Daoy (cell line): ENCODE results near the gene BAIAP2. TPM values are rescaled to one million over a fixed set of nuclear protein-coding genes. Genes with fewer than 3 reads are reported as not detected.

Source experiments
- DNase-seq: peaks from one replicate; pipeline ENCODE4 v3.0.0-alpha.2; 2015; ENCODE audit warnings: low read depth
- total RNA-seq: library from RNA; depleted of rRNA; stranded (reverse); fragments of >200 nt; shearing (Covaris generic); gene quantifications from 2 replicates; pipeline ENCODE4 v1.2.3, GENCODE V29; 2014; rRNA removed

Gene BAIAP2, protein sequence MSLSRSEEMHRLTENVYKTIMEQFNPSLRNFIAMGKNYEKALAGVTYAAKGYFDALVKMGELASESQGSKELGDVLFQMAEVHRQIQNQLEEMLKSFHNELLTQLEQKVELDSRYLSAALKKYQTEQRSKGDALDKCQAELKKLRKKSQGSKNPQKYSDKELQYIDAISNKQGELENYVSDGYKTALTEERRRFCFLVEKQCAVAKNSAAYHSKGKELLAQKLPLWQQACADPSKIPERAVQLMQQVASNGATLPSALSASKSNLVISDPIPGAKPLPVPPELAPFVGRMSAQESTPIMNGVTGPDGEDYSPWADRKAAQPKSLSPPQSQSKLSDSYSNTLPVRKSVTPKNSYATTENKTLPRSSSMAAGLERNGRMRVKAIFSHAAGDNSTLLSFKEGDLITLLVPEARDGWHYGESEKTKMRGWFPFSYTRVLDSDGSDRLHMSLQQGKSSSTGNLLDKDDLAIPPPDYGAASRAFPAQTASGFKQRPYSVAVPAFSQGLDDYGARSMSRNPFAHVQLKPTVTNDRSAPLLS
- total RNA-seq, result 62.0 and 65.6 TPM in 2 replicates

DNA sequence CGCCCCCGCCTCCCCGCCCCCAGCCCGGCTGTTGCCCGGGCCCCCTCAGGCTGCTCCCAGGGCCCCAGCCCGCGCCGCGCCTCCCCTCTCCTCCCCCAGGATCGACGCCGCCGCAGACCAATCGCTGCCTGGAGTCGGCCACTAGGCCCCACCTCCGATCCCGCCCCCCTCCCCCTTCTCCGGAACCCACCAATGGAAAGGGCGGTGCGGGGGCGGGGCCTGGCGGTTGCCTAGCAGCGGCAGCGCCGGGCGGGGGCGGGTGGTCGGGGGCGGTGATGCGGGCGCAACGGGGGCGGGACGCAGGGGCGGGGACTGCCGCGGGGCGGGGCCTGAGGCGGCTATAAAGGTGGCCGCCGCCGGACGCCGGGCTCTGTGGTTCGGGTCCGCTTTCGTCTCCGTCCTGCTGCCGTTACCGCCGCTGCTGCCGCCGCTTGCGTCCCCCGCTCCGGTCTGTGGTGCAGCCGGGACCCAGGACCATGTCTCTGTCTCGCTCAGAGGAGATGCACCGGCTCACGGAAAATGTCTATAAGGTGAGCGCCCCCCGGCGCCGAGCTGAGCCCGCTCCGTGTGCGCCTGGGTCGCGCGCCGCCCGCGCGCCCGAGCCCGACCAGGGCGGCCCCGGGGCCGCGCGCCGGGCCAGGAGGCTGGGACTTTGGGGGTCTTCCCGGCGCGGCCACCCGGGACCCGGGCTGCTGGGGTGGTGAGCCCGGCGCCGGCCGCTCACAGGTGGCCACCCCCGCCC lies at the start of gene BAIAP2:
BAIAP2 (plus strand) TSS at position 373 of the 742 bp plus-strand sequence; CDS start at position 477, 104 bp downstream.
- peak; percentile 97 for DNase-seq

DNA sequence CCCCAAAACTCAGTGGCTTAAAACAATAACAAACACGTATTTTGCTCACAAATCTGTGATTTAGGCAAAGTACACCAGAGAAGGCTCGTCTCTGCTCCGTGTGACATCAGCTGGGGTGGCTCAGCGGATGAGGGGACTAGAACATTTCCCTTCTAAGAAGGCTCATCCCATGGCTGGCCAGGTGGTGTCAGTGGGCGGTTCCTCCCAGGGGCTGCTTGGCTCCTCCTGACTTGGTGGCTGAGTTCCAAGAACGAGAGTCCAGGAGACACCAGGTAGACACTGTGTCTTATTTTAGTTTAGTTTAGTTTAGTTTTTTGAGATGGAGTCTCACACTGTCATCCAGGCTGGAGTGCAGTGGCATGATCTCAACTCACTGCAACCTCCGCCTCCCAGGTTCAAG lies 48.9 kb upstream of the BAIAP2 start:
- no peak for DNase-seq

DNA sequence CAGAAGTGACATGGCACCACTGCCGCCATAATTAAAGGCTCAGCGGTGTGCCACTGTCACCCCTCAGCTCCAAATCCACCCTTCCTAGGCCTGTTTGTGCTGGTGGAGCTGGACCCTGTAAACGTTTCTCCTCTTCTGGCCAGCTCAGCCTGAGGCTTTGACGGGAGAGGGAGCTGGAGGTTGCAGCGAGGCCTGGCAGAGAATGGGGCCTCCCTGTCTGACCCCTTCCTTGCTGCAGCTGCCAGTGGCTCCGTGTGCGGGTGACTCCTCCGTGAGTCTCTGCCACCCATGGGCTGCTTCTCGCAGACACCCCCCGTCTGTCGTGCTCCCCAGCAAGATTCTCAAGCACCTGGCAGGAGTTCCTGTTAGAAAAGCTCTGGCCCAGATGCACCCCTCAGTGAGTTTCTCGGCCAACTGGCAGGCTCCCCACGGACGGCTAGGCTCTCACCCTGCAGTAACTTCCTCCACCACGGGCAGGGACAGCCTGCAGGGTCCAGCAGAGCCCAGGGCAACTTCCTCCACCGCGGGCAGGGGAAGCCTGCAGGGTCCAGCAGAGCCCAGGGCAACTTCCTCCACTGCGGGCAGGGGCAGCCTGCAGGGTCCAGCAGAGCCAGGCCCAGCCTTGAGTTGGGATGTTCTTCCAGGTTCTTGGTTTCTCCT lies 48.0 kb upstream of the BAIAP2 start:
- no peak for DNase-seq

DNA sequence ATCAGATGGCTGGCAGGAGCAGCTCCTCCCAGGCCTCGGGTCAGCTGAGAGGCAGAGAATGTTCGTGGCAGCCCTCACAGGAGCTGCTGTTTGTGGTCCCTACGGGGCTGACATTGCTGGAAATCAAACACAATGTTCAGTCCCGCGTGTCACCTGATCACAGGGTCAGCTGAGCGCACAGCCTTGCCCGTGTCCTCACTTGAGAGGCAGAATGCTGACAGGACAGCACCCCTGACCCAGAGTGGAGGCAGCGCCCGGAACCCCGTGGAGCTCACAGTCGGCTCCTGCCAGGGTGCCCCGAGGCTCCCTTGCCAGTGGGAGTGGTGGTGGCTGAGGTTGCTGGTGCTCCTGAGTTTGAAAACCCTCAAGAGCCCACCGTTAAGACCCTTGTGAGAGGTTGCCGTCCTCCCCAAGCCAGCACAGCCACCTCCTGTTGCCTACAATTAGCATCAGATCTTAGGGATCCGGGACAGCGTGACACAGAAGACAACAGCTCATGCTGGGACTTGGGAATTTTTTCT lies 47.0 kb upstream of the BAIAP2 start:
- no peak for DNase-seq

DNA sequence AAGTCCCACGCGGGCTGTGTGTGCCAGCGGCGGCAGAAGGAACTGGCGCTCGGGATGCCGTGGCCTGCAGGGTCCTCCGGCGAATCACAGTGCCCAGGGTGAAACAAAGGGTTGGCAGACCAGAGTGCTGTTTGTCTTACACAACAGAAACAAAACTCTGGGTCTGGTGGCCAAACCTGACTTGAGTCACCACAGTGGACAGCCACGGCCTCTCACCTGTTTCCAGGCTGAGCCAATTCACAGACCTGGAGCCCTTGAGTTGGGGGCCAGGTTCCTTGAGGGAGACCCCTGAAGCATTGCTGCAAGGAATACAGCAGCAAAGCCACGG lies 45.4 kb upstream of the BAIAP2 start:
- DNase-seq, result no peak

DNA sequence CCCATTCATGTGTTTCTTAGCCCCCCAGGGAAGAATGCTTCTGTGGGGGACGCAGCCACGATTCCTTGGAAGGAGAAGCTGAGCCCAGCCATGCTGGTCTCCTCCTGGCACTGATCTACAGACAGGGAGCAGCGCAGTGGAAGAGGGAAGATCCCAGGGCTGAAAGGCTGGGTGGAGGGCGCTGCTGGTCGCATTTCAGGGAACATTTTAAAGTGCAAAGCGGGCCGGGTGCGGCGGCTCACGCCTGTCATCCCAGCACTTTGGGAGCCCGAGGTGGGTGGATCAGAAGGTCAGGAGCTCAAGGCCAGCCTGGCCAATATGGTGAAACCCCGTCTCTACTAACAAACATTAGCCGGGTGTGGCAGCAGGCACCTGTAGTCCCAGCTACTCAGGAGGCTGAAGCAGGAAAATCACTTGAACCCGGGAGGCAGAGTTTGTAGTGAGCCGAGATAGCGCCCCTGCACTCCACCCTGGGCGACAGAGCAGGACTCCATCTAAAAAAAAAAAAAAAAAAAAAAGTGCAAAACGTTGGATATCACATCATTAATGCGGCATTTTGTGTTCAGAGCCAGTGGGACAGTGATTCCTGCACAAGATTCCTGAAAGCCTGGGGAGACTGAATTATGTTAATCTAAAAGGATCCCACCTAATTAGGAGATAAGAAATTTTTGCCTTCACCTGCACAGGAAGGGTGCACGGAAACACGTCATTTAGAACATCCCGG lies 43.9 kb upstream of the BAIAP2 start:
- DNase-seq, result peak; percentile 10

DNA sequence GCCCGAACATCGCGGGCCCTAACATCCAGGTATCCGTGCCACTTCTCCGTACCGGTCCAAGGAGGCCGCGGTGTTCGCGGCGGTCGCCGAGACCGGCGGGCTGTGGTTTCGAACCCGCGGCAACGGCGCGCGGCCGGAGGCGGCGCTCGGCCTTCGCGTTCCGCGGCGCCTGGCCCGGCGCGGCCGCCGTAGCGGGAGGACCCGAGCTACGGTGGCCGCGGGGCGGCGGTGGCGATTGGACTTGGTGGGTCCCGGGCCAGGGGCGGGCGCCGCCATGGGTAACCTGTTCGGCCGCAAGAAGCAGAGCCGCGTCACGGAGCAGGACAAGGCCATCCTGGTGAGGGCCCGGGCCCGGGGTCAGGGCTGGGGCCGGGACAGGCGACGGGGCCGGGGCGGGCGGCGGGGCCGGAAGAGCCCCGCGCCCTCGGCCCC lies 43.3 kb upstream of the BAIAP2 start, which contains the start of gene CHMP6:
CHMP6 (plus strand) TSS at position 197 of the 432 bp plus-strand sequence; CDS start at position 275, 78 bp downstream.
- DNase-seq, result peak; percentile 89

DNA sequence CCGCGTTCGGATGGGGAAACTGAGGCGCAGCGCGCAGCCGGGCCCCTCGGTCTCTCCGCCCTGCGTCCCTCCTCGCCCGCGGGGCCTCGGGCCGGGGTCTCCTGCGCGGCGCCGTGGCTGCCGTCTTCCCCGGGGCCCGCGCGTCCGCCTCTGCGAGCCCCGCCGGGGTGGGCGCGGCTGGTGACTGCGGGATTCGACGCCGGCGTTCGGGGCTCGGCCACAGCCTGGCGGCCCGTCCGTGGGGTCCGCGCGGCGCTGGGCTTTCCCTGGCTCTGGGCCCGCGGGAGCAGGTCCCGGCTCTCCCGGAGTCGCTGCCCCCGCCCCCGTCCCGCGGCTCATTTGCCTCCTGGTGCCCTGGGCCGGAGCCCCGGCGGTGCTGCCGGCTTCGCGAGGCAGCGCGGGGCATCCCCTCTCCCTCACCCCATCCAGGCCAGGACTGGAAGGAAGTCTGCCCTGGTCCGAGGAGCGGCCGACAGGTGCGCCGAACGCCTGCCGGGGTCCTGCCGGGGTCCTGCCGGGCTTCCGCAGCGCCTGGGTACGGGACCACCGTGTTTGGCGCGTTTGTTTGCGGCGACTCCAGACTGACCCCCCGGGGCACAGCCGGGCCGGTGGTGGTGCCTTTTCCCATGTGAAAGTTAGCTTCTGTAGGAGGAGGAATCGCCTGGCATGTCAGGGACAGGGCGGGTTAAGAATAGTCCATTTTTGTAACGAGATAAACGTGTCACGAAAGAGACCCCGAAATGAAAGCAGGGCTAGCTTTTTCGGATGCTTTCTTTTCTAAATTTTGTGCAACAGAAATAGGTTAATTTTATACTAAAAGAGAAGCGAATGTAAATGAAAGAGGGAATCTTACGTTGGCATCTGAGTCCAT lies 42.6 kb upstream of the BAIAP2 start:
- DNase-seq, result peak; percentile 14

DNA sequence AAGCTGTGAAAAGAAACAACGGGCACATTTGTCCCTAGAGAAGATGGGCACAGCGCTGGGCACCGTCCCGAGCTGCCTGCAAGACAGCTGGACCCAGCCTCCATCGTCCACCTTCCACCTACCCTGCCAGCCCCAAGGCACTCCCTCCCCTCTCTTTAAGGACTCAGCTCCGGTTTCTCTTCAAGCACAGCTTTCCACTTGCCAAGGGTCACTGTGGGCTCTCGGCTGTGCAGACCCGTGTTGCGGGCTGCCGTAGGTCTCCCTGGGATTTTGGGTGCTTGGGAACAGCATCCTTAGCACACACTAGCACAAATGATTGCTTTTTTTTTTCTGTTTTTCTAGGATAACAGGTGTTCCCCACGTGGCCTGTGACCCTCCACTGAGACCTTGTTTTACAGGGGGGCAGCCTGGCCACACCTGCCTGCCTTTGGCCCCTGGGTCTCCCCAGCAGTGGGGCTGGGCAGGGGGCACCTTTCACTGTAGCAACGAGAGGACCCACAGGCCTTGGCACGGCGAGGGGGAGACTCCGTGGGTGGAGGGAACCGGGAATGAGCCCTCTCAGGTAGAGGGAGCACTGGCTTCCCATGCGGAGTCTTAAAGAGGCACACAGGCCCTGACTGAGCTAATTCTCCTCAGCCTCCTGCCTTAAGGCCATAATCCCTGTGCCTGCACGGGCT lies 41.9 kb upstream of the BAIAP2 start:
- peak; percentile 35 for DNase-seq

DNA sequence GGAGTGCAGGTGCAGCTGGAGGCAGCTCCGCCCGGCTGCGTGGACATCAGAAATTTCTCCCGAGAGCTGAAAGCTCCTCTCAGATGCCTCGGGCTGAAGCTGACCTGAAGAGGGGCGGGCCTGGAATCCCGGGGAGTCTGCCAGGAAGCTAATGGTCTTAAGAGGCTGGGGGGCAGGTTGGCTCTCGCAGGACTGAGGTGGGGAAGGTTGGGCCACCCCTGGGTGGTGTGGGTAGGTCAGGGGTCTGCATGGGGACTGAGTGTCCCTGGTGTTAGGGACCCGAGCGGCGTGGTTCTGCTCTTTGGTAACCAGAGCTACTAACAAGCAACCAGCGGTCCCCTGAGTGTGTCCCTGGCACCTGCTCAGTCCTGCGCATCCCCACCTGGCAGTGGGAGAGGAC lies 39.8 kb upstream of the BAIAP2 start:
- no peak for DNase-seq

DNA sequence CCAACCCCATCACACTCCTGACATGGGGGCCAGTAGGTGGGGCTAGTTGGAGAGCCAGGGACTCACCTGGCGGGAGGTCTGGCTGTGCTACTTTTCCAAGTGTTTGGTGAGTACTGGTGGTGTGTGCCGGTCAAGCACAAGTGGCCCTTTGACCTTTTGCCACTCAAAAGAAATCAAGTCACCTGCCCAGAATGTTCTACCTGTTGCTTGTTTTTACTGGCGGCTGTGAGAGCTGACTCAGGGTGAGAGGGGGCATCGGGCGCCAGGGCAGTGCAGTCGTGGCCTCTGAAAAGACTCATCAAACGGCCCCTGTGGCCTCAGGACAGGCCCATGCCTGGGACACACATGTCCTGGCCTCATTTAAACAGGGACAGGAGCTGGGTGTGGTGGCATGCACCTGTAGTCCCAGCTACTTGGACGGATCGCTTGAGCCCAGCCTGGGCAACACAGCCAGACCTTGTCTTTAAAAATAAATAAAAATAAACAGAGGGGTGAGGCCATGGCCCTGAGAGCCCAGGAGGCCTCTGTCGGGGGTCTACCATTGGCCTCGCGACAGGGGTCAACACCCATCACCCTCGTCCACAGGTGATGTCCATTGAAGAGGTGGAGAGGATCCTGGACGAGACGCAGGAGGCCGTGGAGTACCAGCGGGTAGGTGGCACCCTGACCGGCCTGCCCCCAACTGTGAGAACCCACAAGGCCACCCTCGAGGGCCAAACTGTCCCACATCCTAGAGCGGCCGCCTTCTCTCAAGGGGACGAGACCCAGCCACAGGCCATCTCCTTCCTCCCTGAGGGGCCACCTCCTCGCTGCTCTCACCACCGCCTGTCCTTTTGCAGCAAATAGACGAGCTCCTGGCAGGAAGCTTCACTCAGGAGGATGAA lies 38.3 kb upstream of the BAIAP2 start:
- no peak for DNase-seq

DNA sequence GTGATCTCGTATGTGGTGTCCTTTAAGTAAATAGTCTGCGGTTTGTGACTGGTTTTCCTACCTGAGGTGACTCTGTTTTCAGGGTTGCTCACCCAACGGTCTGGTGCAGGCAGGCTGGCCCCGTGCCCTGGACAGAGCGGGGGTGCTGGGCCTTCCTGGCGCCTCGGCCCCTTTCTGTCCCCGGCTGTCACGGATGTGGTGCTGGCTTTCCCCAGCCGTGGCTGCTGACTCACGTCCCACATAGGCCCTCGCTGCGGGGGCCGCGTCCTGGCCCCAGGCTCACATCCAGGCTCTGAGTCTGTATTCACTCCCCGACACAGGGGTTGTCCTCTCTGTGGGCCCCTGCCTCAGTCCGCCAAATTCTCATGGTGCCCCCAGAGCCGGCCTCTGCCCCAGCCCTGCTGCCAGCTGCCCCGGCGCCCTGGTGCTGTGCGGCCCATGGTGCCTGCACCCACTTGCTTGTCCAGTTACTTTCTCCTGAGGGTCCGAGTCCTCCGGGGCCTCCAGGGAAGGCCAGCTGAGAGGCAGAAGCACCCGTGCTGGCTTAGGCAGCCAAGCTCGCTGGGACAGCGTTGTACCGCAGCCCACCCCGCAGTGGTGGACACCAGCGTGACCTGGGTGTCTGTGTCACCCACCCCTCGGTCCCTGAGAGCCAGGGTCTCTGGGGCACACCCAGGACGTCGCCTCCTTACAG lies 37.4 kb upstream of the BAIAP2 start:
- peak; percentile 96 for DNase-seq

DNA sequence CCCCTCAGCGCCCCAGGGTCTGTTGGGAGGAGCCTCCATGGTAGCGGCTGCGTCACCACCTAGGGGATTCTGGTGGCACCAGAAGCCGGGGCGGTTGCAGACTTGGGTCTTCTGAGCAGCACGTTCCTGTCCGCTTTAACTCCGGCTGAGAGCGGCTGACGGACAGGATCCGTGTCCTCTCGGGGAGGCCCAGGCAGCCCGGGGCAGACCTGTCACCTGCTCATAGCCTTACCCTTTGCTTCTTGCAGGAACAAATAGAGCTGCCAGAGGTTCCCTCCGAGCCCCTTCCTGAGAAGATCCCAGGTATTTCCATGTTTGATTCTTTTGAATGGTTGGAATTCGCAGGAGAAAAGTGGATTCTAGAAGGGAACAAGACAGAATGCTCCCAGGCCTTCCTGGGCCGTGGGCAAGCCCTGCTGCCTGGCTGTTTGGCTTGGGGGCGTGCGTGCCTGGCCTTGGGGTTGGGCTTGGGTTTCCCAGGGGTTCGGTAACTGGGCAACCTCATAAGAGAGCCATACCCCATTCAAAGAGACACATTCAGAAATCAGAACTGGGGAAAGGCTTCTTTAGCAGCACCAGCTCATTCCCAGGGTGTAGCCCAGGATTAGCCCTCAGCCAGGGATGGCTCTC lies 36.7 kb upstream of the BAIAP2 start:
- no peak for DNase-seq

DNA sequence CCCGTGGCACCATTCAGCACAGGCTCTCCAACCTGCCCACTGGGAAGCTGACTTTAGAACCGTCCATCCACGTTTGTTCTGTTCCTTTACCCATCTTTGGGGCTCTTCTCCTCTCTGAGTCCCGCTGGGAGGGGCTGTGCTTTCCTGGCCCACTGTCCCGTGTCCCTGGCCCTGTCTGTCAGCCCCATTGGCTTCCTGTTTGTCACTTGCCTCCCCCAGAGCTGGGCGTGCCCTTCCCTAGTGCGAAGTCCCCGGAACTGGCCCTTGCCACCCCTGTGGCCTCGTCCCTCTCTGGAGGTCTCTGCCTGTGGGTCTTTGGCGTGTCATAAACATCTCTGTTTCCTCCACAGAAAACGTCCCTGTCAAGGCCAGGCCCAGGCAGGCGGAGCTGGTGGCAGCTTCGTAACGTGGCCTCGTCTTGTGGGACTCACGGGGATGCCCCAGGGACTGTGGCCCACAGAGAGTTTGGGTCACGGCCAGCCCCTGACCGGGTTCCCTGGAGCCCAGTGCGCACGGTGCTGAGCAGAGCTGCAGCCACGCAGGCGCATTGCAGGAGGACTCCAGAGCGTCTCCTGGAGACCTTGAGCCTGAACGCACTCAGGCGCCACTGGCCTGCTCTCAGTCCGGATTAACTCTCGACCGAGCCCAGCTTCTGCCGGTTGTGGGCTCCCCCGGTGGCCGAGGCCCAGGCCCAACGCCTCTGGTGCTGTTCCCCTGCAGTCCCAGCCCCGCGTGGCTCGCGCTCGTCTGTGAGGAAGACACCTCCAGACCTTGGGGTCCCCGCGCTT lies 36.0 kb upstream of the BAIAP2 start:
- no peak for DNase-seq

DNA sequence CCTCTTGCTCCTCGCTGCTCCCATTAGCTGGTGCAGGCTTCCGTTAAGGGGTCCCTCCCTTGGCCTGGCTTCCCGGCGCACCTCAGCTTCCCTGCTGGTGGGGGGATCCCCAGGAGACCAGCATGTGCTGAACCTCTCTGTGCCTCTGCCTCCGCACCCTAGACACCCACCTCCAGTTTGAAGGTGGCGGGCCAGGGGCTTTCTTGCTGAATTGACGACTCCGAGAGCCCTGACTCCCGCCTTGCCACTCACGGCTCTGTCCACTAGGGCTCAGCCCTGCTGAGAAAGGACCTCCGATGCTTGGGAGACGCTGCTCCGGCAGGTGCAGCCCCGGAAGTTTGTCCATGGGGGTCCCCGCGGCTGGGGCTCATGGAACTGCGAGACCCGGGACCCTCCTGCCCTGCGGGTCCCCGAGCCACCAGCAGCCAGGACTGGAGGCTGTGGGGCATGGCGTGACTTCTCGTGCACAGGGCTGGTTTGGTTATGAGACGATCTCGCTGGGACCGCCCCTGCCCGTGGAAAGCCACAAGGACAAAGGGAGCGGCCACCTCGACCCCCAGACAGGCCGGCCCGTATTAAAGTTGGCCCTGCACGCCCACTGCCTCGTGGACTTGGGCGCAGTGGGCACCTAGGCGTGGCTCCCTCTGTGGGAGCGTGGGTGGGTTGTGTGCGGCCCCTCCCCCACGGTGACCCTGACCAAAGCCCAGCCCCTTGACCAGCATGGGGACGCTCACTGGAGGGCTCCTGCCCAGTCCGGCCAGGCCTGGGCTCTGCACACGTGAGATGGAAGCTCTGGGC lies 35.2 kb upstream of the BAIAP2 start:
- DNase-seq, result no peak

DNA sequence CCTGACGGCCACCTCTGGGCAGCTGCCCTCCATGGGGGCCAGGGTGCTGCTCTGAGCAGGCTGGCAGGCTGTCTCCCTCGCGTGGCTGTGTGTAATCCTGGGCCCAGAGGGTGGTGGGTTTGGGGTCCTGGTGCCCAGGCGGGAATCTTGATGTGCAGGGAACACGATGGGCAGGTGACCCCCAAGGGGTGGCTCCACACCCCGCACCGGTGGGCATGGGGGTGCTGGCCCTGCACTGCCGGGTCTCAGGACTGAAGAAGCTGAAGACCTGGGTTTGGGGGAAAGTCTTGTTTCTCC lies 34.7 kb upstream of the BAIAP2 start:
- no peak for DNase-seq
